ENCODE data around the gene ODF4. TPM values are rescaled to one million over a fixed set of nuclear protein-coding genes. Genes with fewer than 3 reads are reported as not detected.

Gene ODF4
- total and polyA plus RNA-seq, 9 donors: not detected

DNA sequence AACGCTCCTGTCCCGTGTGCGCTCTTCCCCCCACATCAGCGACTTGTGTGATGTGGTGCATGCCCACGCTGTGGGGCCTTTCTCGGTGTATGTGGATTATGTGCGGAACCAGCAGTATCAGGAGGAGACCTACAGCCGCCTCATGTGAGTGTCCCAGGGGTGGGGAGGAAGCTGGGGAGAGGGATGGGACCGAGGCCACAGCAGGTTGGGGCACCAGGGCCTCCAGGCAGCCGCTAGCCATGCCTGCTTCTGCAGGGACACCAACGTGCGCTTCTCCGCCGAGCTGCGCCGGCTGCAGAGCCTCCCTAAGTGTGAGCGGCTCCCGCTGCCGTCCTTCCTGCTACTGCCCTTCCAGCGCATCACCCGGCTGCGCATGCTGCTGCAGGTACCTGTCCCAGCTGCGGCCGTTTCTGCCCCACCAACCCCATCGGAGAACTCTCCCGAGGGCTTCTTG lies 23.8 kb upstream of the ODF4 start:
- TF ChIP-seq, protein P1, sequence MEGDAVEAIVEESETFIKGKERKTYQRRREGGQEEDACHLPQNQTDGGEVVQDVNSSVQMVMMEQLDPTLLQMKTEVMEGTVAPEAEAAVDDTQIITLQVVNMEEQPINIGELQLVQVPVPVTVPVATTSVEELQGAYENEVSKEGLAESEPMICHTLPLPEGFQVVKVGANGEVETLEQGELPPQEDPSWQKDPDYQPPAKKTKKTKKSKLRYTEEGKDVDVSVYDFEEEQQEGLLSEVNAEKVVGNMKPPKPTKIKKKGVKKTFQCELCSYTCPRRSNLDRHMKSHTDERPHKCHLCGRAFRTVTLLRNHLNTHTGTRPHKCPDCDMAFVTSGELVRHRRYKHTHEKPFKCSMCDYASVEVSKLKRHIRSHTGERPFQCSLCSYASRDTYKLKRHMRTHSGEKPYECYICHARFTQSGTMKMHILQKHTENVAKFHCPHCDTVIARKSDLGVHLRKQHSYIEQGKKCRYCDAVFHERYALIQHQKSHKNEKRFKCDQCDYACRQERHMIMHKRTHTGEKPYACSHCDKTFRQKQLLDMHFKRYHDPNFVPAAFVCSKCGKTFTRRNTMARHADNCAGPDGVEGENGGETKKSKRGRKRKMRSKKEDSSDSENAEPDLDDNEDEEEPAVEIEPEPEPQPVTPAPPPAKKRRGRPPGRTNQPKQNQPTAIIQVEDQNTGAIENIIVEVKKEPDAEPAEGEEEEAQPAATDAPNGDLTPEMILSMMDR (IDR thresholded peaks at IDR 0.05): no peak
- TF ChIP-seq EP300 (IDR thresholded peaks at IDR 0.05) (no peak), POLR2A (IDR thresholded peaks at IDR 0.05) (no peak)
- no peaks in the 10 kb centered on the region for H3K9me3 ChIP-seq
- no peak overlapping the region for H3K4me3 ChIP-seq
- no peak overlapping the region for H3K27ac ChIP-seq
- no peak for DNase-seq
- no peaks in the 10 kb centered on the region for H3K36me3 ChIP-seq
- WGBS, 3 donors: 11 to 25% (median 14%) methylated on average over 26 of the region's 26 CpGs
- intact Hi-C loops (cut with DNase I): no loop called here
- H3K27me3 ChIP-seq: no peaks in the 10 kb centered on the region
- no peaks in the 10 kb centered on the region for H3K4me1 ChIP-seq (ENCODE audit: insufficient read depth)

DNA sequence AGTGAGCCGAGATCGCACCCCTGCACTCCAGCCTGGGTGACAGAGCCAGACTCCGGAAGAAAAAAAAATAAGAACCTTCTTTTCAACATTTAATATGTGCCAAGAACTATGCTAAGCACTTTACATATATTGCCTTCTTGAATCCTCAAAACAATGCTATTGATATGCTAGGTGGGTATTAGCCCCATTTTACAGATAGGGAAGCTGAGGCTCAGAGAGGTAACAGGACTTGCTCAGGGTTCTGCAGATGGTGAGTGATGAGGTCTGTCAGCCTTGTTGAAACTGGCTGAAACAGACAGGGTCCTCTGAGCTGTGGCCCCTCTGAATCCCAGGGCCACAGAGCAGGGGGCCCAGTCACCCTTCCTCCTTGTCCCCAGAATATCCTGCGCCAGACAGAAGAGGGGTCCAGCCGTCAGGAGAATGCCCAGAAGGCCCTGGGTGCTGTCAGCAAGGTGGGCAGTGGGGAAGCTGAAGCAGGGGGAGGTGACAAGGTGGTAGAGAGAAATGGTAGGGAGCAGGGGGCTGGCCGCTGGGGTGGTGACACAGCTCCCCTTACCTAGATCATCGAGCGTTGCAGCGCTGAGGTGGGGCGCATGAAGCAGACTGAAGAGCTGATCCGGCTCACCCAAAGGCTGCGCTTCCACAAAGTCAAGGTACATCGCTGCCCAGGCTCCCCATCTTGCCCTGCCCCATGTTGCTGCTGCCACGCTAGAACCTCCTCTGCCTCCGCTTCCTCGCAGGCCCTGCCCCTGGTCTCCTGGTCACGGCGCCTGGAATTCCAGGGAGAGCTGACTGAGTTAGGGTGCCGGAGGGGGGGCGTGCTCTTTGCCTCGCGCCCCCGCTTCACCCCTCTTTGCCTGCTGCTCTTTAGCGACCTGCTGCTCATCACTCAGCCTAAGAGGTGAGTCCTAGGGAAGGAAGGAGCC lies 21.4 kb upstream of the ODF4 start:
- Histone ChIP-seq H3K27ac (no peak overlapping the region), H3K36me3 (no peaks in the 10 kb centered on the region), H3K27me3 (no peaks in the 10 kb centered on the region), H3K4me3 (no peak overlapping the region), H3K4me1 (ENCODE audit: insufficient read depth) (no peaks in the 10 kb centered on the region), H3K9me3 (no peaks in the 10 kb centered on the region)
- TF ChIP-seq EP300 (IDR thresholded peaks at IDR 0.05) (no peak), POLR2A (IDR thresholded peaks at IDR 0.05) (no peak)
- TF ChIP-seq, protein P1 (IDR thresholded peaks at IDR 0.05): no peak
- WGBS, 3 donors: 56 to 70% (median 58%) methylated on average over 24 of the region's 24 CpGs
- intact Hi-C loops (cut with DNase I): no loop called here
- DNase-seq: no peak

DNA sequence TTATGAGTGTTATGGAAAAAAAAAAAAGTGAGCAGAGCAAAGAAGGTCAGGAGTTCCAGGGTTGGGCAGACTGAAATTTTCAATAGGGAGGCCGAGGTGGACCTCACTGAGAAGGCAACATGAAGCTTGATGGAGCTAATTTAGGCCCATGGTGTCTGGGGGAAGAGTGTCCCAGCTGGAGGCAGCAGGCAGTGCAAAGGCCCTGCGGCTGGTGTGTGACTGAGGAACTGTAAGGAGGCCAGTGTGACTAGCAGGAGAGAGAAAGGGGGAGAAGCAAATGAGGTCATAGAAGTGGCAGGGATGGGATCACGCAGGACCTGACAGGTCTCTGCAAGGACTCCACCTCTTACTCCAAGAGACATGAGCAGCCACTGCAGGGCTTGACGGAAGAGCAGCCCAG lies 19.4 kb upstream of the ODF4 start:
- Histone ChIP-seq H3K9me3 (no peaks in the 10 kb centered on the region), H3K27me3 (no peaks in the 10 kb centered on the region), H3K4me1 (ENCODE audit: insufficient read depth) (no peaks in the 10 kb centered on the region), H3K36me3 (no peaks in the 10 kb centered on the region), H3K27ac (no peak overlapping the region), H3K4me3 (no peak overlapping the region)
- TF ChIP-seq POLR2A (IDR thresholded peaks at IDR 0.05): no peak
- TF ChIP-seq, protein P1 (IDR thresholded peaks at IDR 0.05): no peak
- TF ChIP-seq EP300 (IDR thresholded peaks at IDR 0.05): no peak
- DNase-seq: no peak
- WGBS, 3 donors: 84 to 89% (median 85%) methylated on average over 4 of the region's 4 CpGs
- intact Hi-C loops (cut with DNase I): no loop called here

DNA sequence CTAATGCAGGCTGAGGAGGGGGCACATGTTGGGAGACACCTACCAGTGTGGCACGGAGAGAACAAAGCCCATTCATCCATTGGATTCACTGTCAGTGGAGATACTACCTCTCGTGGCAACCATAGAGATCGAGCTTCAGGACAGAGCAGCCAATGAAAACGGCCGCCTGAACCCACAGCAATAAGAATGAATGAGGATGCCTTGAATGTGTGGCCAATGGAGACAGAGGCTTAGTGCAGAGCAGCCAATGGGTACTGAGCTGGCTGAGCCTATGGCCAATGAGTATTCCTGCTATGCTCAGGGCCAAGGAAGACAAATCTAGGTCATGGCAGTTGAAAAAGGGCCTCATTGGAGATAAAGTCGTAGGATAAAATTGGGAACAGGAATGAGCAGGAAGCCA lies 18.6 kb upstream of the ODF4 start:
- Histone ChIP-seq H3K36me3 (no peaks in the 10 kb centered on the region), H3K27me3 (no peaks in the 10 kb centered on the region), H3K4me1 (ENCODE audit: insufficient read depth) (no peaks in the 10 kb centered on the region), H3K9me3 (no peaks in the 10 kb centered on the region), H3K4me3 (no peak overlapping the region), H3K27ac (no peak overlapping the region)
- TF ChIP-seq, protein P1 (IDR thresholded peaks at IDR 0.05): no peak
- TF ChIP-seq POLR2A (IDR thresholded peaks at IDR 0.05) (no peak), EP300 (IDR thresholded peaks at IDR 0.05) (no peak)
- DNase-seq: no peak
- intact Hi-C loops (cut with DNase I): no loop called here
- WGBS, 3 donors: 53 to 57% (median 57%) methylated on average over 6 of the region's 6 CpGs

Data from ovary (tissue), 9 donors.